Peyer's patch (tissue), 4 donors: ENCODE data around the gene SLC2A4RG.

Experiments
- CTCF ChIP-seq, 6 experiments: fragments of 450-650 bp in 4 of 6; fragments of 200-600 bp in 2 of 6; sonication (generic) in 1 of 6; IDR thresholded peaks; one replicate each; pipeline ENCODE4 v1.5.1; 2017 to 2019; ENCODE audit warnings: antibody characterized with exemption in 6 of 6, mild to moderate bottlenecking in 3 of 6, moderate library complexity in 1 of 6
- POLR2A ChIP-seq, 2 donors: fragments of 450-650 bp; IDR thresholded peaks; one replicate each; pipeline ENCODE4 v1.5.1; 2017; ENCODE audit warnings: antibody characterized with exemption in 2 of 2, mild to moderate bottlenecking in 2 of 2, moderate library complexity in 2 of 2

- no peak for TF ChIP-seq CTCF (IDR thresholded peaks at IDR 0.05)
- no peak for TF ChIP-seq POLR2A (IDR thresholded peaks at IDR 0.05)
Measured at GRCh38 chr20:63766695-63767426, 27.3 kb downstream of the SLC2A4RG start.
